GM10847 (cell line): ENCODE results near the gene RBBP7.

Experiments used
- POLR2A ChIP-seq: IDR thresholded peaks from 2 replicates; pipeline ENCODE4 v1.6.1; 2011; ENCODE audit not compliant: insufficient read length; ENCODE audit errors: extremely low read depth

Gene RBBP7

DNA sequence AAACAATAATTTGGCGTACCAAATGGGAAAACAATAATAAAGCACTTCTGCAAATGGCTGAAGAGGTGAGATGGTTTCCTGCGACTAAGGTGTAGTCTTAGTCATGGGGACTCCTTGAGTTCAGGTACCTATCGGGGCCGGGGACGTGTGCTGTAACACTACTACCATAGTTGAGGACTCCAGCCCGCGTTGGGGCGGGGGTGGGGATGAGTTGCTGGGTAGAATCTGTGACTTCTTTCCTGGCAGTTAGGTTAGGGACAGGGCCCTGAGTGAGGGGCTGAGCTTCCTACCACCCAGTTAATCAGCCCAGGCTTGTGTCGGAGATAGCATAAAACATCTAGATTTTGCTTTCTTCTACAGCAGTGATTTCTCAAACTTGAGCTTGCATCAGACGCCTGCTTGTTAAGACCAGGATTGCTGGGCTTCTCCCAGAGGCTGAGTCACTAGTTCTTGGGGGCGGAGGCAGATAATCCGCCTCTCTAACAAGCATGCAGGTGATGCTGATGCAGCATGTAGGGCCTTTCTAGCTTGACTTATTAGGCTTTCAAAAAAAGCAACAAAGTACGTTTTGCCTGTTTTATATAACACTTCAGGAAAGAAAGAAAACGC, 30.2 kb downstream of the RBBP7 start:
- no peak for TF ChIP-seq POLR2A

DNA sequence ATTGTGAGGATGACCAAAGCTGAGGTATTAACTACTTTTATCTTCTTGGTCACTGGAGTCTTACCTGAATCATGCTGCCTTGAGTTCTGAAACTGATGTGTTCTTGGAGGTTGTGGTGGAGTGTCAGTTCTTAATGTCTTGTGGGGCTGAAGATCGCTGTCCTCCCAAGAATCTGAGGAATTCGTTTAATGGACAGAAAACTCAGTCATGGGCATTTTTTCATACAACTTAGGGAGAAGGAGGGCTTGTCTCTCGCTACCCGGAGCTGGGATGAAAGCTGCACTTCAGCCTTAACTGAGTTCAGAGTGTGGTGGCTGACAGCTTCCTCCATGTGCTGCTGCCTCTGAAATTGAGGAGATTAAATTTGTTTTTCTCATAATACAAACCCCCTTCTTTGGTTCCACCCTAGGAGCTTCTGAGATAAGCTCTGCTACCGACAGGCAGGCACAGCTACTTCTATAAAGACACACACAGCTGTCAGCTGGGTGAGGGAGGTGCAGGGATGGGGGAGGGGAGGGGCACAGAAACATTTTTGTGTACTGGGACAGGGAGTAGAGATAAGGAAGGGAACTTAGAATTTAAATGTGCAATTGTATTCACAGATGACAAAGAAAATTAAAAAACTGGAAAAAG, 30.8 kb downstream of the RBBP7 start:
- TF ChIP-seq POLR2A, result no peak

DNA sequence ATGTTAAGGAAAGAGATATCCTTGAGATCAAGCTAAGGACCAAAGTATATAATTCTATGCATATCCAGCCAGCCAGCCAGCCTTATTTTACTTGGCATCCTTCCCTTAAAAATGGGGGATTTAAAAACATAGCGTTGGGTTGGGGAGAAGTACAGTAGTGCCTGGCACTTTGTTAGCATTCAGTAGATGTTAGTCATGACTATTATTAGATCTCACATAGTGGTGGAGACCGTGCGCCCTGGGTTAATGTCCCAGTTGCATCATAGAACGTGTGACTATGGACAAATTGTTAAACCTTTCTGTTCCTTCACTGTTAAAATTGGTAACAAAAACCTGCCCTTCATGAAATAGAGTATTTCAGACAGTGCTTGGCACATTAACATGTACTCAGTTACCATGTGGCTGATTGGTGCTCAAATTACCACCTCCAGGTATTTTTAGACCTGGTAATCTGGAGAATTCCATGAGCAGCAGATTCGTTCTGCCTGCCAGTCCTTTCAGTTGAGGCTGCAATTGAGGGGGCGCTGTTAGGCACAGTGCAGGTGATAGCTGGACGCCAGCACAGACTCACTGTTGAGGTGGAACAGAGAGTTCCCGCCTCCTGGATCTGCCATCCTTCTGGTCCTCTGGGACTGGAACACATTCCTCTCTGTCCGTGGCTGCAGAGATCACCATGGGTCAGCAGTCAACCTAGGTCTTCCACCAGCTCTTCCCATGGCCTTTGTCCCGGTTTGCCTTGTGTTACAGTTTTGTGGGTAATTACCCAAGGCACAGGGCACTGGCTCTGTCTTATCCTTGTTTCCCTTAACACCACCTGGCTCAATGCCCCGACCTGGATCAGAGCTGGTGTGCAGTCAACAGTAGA, 31.7 kb downstream of the RBBP7 start:
- no peak for TF ChIP-seq POLR2A

DNA sequence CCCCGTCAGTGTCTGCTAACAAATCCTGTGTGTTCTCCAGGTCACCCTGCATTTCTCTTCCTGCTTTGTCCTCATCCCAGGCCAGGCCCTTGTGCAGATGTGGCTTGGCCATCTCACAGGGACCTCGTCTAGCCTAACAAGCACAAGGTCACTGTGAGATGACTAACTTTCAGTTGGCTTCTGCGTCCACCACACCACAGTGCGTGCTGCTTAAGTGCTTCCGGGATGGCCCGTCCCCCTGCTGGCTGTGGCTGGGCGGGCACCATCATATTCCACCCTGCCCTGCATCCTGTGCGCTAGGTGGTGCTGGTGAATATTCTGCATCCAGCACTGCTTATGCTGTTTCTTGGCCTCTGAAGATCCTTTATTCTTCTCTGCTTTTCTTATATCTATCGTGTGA, 33.8 kb downstream of the RBBP7 start:
- no peak for TF ChIP-seq POLR2A

DNA sequence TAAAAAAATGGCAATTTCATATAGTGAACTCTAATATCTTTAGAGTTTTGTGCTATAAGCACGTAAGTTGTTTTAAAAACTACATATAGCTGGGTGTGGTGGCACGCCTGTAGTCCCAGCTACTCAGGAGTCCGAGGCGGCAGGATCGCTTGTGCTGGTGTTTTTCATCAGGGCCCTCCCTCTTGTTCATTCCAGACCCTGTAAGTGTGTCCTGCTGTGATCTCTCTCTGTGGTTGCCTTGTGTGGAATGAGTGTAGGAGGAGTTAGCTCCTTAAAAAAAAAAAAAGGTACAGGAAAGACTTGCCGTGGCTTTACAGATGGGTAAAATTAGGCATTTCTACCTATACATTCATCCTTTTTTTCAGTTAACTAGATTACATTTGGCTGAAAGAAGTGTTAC, 35.4 kb downstream of the RBBP7 start:
- no peak for TF ChIP-seq POLR2A

DNA sequence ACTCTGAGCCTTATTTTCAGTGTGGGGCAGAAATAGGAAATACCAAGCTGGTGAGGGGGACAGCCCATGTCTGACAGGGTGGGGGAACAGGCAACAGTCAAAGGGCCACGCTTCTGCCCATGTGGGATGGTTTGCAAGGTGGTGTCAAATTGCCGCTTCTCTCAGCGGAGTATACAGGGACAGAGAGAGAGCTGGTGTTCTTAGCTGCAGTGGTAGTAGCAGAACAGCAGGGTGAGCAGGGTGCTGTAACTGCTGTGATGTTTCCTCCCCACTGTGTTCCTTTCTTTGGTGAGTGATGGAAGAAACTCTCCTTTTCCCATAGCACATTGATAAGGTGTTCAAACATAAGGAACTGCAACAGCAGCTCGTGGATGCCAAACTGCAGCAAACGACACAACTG, 37.9 kb downstream of the RBBP7 start:
- TF ChIP-seq POLR2A, result no peak

DNA sequence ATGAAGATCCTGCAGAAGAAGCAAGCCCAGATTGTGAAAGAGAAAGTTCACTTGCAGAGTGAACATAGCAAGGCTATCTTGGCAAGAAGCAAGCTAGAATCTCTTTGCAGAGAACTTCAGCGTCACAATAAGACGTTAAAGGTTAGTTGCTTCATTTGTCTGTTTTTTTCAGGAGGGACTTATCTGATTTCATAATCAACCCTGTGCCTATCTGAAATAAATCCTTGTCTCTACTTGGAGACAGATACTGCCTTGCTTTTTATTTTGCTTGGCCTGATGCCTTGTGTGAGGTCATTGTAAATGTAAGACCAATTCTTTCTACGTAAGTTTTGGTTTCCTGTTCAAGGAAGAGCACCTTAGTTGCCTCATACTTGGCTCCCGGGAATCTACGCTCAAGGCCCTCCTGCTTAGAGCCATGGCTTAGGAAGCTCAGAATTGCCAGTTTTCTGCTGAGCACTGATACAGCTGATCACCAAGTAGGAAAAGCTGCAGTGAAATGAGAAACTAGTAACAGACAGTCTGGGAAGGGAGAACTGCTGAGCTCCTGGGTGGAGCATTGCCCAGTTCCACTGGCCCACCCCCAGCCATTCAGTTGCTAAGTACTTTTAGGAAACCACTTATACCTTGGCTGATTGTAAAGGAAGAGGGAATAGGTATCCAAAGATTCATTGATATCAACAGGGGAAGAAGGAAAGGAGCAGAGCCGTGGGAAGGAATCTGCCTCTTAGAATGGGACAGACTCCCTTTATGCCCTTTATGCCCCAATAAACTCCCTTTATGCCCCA, 41.8 kb downstream of the RBBP7 start:
- TF ChIP-seq POLR2A, result no peak

DNA sequence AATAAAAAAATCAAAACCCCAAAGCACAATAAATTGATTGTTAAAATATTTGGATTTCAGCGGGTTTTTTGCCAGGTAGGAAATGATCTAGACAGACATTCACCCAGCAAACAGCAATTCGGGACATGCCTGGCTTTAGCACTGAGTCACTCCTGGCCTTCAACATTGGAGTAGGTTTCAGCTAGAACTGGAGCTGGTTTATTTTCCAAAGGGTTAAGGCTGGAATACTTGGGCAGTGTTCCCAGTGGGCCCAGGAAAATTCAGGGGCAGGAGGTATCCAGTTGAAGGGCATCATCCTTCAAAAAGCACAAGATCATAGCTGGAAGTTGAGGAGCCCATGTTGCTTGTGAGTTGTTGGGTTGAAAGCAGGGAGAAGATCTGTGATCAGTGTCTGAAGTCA, 42.9 kb downstream of the RBBP7 start:
- TF ChIP-seq POLR2A, result no peak

DNA sequence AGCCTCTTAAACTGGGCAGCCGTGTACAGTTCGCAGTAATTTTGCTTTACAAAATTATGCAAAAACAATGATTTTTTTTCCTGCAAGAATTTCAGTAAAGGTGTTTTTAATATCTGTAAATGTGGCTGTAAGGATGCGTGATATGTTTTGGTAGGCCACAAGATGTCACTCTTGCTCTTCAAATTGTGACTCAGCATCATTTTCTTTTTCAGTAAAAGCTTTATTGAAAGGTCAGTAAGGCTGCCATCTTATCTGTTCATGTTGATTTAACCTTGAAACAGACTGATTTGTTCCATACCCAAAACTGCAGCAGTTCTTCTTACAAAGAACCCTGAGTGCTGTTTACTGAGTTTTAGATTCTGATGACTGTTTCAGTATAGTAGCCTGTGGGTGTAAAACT, 44.0 kb downstream of the RBBP7 start:
- no peak for TF ChIP-seq POLR2A

DNA sequence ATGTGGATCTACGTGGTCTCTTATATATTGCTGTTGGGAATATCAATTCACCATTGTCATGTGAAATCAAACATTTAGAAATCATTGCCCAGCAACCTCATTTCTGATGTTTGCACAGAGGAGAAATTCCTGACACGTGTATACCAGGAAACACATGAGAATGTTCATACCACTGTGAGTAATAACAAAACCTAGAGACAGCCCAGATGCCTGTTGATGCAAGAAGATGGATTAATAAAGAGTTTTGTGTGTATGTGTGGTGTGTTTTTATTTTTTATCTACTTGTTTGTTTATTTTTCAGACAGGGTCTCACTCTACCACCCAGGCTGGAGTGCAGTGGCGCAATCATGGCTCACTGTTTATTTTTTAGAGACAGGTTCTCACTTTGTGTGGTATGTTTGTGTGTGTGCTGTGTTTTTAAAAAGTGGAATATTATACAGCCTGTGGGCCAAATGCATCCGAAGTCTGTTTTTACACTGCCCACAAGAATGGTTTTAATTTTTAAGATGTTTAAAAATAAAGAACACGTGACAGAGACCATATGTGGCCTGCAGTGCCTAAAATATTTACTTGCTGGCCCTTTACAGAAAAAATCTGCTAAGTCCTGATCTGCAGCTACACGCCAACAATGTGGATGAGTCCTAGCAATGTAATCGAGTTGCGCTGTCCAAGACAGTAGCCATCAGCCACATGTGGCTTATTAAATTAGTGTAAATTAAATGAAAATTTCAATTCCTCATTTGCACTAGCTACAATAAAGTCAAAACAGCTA, 44.7 kb downstream of the RBBP7 start:
- TF ChIP-seq POLR2A, result no peak

DNA sequence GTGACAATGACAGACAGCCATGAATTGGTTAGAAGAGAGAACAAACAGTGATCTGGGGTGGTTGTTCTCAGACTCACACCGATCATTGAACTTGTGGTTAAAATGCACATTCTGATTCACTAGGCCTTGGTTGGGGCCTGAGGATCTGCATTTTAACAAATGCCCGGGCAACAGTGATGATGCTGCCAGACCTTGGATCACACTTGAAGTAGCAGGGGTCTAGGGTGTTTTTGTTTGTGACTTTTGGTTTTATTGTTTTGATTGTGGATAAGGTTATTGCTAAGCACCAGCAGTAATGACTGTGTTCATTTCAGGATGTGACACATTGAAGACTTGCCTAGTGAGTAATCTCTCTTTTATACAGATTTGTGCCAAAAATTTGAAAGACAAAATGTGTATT, 47.4 kb downstream of the RBBP7 start:
- no peak for TF ChIP-seq POLR2A

DNA sequence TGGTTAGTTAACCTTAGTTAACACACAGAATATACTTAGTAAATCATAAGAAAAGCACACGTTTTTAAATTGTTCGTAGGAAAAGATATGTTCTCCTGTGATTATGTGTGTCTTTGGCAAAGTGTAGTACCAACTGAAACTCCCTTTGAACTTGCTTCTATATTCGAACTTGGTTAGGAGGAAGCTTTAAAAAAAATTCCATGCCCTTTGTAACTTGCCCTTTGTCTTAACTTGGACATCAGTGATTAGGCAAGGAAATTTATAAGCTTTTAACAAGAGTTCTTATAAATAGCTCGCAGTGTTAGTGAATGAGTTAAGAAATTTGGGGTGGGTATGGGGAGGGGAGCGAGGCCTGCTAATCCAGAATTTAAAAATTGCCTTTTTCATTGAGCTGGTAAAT, 50.5 kb downstream of the RBBP7 start:
- no peak for TF ChIP-seq POLR2A

DNA sequence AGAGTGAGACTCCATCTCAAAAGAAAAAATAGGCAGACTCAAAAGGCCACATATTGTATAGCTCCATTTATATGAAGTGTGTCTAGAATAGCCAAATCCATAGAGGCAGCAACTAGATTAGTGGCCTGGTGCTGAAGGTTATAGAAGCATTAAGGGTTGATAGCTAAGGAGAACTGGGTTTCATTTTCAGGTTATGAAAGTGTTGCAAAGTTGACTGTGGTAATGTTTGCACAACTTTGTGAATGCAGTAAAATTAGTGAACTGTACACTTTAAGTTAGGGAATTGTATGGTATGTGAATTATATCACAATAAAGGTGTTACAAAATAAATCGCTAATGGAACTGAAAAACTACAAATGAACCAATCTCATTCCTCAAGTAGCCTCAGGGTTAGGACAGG, 55.6 kb downstream of the RBBP7 start:
- TF ChIP-seq POLR2A, result no peak

DNA sequence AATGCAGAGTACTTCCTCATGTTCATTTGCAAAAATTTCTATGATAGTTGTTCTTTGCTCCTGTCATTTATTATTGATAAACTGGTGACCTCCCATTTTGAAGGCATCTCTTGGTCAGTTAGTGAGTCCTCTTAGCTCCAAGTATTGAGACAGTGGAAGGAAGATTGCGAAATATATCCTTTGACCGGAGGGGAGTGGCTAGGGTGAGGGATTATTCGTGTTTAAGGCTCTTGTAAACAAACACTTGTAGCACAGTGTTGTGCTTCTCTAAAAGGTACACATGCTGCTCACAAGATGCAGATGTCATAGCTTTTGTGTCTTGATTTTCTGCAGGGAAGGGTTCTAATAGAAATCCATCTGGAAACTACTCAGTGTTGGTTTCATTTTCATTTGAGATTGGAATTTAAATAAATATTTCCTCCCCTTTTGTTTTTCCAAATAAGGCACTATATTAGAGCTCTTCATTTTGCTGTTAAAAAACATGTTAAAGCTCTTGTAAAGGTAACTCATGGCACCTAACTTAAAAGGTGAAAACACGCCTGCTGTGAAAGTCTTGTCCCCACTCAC, 62.1 kb downstream of the RBBP7 start:
- TF ChIP-seq POLR2A, result no peak

DNA sequence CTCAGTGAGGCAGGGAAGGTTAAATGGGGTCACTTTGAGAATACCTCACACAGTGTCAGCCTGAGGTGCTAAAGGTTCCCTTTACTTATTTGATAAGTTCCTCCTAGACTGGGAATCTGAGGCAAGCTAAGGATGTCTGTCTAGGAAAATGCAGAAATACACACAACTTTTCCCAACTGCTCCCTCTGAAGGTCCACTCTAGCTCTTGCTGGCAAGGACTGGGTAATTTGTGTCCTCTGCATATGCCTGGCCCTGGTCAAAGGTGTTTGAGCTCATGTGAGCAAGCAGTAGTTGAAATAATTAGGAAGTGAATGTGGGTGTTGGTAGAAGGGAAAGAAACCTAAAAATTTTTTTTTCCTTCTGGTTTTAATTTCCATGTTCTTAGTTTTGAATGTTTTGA, 62.6 kb downstream of the RBBP7 start:
- TF ChIP-seq POLR2A, result no peak

DNA sequence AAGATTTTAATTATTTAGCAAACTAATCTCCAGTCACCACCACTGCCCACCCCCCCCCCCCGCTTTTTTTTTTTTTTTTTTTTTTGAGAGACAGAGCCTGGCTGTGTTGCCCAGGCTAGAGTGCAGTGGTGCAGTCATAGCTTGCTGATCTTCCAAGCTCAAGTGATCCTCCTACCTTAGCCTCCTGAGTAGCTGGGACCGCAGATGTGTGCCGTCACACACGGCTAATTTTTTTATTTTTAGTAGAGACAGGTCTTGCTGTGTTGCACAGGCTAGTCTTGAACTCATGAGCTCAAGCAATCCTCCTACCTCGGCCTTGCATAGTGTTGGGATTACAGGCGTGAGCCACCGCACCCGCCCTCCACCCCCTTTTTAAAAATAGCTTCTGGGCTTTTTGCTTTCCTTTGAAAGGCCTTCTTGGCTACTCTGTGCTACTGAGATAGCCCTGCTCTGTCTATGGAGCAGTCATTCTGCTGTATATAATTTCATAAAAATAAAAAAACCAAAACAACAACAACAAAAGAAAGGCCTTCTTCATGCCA, 65.2 kb downstream of the RBBP7 start:
- no peak for TF ChIP-seq POLR2A
